Measurements from ENCODE around the gene TOMM40.

- TF ChIP-seq CTCF (conservative IDR thresholded peaks at IDR 0.05; ENCODE audit: low read length): no peak
- no peak for TF ChIP-seq EZH2phosphoT487 (IDR thresholded peaks at IDR 0.05; ENCODE audit: borderline replicate concordance)
Measured at GRCh38 chr19:44942067-44942571, 51.1 kb downstream of the TOMM40 start, which contains the start of gene APOC4.

All from Loucy (cell line).